Activated gamma-delta T cell treated with Interleukin-2 at 50 U/mL for 16 hours (primary cell): ENCODE measurements around the gene P2RY11.

Experiments
- DNase-seq: peaks from one replicate; pipeline ENCODE4 v3.0.0-alpha.2; 2020

P2RY11 gene

GRCh38 chr19:10114651-10115391 lies 3.3 kb downstream of the P2RY11 start:
- no peak for DNase-seq

- no peak for DNase-seq
Observed at GRCh38 chr19:10115392-10116084, 4.0 kb downstream of the P2RY11 start.

- no peak for DNase-seq
Observed at GRCh38 chr19:10116085-10116865, 4.8 kb downstream of the P2RY11 start.

GRCh38 chr19:10116866-10117616 lies 5.5 kb downstream of the P2RY11 start:
- no peak for DNase-seq

GRCh38 chr19:10118960-10119359 lies 7.5 kb downstream of the P2RY11 start:
- DNase-seq, result no peak

- no peak for DNase-seq
Observed at GRCh38 chr19:10120538-10121189, 9.2 kb downstream of the P2RY11 start.

- DNase-seq, result no peak
Observed at GRCh38 chr19:10122045-10122444, 10.6 kb downstream of the P2RY11 start.

- no peak for DNase-seq
Observed at GRCh38 chr19:10124429-10124828, 12.9 kb downstream of the P2RY11 start.

- no peak for DNase-seq
Observed at GRCh38 chr19:10126213-10126639, 14.7 kb downstream of the P2RY11 start.

- no peak for DNase-seq
Observed at GRCh38 chr19:10132905-10133304, 21.4 kb downstream of the P2RY11 start.

- no peak for DNase-seq
Observed at GRCh38 chr19:10133596-10133995, 22.1 kb downstream of the P2RY11 start.

- no peak for DNase-seq
Observed at GRCh38 chr19:10134040-10134439, 22.5 kb downstream of the P2RY11 start.

GRCh38 chr19:10135551-10136334 lies 24.2 kb downstream of the P2RY11 start:
- no peak for DNase-seq

GRCh38 chr19:10136936-10137335 lies 25.4 kb downstream of the P2RY11 start:
- no peak for DNase-seq

GRCh38 chr19:10137751-10138682 lies 26.5 kb downstream of the P2RY11 start:
- DNase-seq, result no peak

GRCh38 chr19:10138879-10139795 lies 27.6 kb downstream of the P2RY11 start:
- no peak for DNase-seq

- no peak for DNase-seq
Observed at GRCh38 chr19:10139952-10140351, 28.5 kb downstream of the P2RY11 start.

- no peak for DNase-seq
Observed at GRCh38 chr19:10141479-10141878, 30.0 kb downstream of the P2RY11 start.

- no peak for DNase-seq
Observed at GRCh38 chr19:10141973-10142372, 30.5 kb downstream of the P2RY11 start.
